Activated CD4-positive, alpha-beta T cell treated with anti-CD3 and anti-CD28 coated beads for 48 hours (primary cell): ENCODE data around the gene OXSR1.
"Not testable (repeated sequence)": the region's sequence is repeated elsewhere in the genome, so short reads cannot be mapped to it uniquely, and the experiment has no call there.

ENCODE experiments used
- DNase-seq: peaks from one replicate; pipeline ENCODE4 v3.0.0-alpha.2; 2020

The OXSR1 gene

GRCh38 chr3:38146504-38146903 lies 18.8 kb upstream of the OXSR1 start:
- DNase-seq, result no peak

- DNase-seq, result no peak
Measured at GRCh38 chr3:38147421-38147820, 17.9 kb upstream of the OXSR1 start.

- DNase-seq, result no peak
Measured at GRCh38 chr3:38148311-38148882, 16.9 kb upstream of the OXSR1 start.

GRCh38 chr3:38149708-38150107 lies 15.6 kb upstream of the OXSR1 start:
- DNase-seq, result no peak

GRCh38 chr3:38150780-38151528 lies 14.4 kb upstream of the OXSR1 start:
- no peak for DNase-seq

- no peak for DNase-seq
Measured at GRCh38 chr3:38151667-38152265, 13.6 kb upstream of the OXSR1 start.

GRCh38 chr3:38152609-38153008 lies 12.7 kb upstream of the OXSR1 start:
- DNase-seq, result no peak

GRCh38 chr3:38153221-38153620 lies 12.1 kb upstream of the OXSR1 start:
- no peak for DNase-seq

- DNase-seq, result no peak
Measured at GRCh38 chr3:38154033-38154494, 11.3 kb upstream of the OXSR1 start.

- DNase-seq, result no peak
Measured at GRCh38 chr3:38154625-38155255, 10.6 kb upstream of the OXSR1 start.

- no peak for DNase-seq
Measured at GRCh38 chr3:38155825-38156224, 9.5 kb upstream of the OXSR1 start.

- DNase-seq, result no peak
Measured at GRCh38 chr3:38157117-38157516, 8.2 kb upstream of the OXSR1 start.

GRCh38 chr3:38157595-38157994 lies 7.7 kb upstream of the OXSR1 start:
- DNase-seq, result no peak

- DNase-seq, result no peak
Measured at GRCh38 chr3:38158472-38158871, 6.9 kb upstream of the OXSR1 start.

- not testable (repeated sequence) for DNase-seq
Measured at GRCh38 chr3:38160704-38161103, 4.6 kb upstream of the OXSR1 start.

- peak; percentile 39 for DNase-seq
Measured at GRCh38 chr3:38163117-38163840, 2.1 kb upstream of the OXSR1 start.

GRCh38 chr3:38163841-38164642 lies 1.3 kb upstream of the OXSR1 start:
- no peak for DNase-seq

- DNase-seq, result no peak
Measured at GRCh38 chr3:38164643-38164951, 740 bp upstream of the OXSR1 start.

GRCh38 chr3:38165722-38166387 lies 518 bp downstream of the OXSR1 start:
- no peak for DNase-seq

- DNase-seq, result no peak
Measured at GRCh38 chr3:38167591-38167990, 2.3 kb downstream of the OXSR1 start.

GRCh38 chr3:38168151-38169026 lies 3.1 kb downstream of the OXSR1 start:
- no peak for DNase-seq
